Colonic mucosa (tissue), 4 donors: ENCODE measurements around the gene ARFGAP1. TPM values are rescaled to one million over a fixed set of nuclear protein-coding genes. Genes with fewer than 3 reads are reported as not detected.

Experiments used
- DNase-seq: peaks from one replicate; pipeline ENCODE4 v3.0.0-alpha.2; 2020
- H3K27ac ChIP-seq: fragments of 200-600 bp; one replicate; pipeline ENCODE4 v1.8.0; 2021
- H3K27me3 ChIP-seq: fragments of 200-600 bp; one replicate; pipeline ENCODE4 v1.8.0; 2021
- H3K36me3 ChIP-seq: fragments of 200-600 bp; one replicate; pipeline ENCODE4 v1.8.0; 2021
- H3K4me1 ChIP-seq: fragments of 200-600 bp; one replicate; pipeline ENCODE4 v1.8.0; 2021; ENCODE audit warnings: mild to moderate bottlenecking
- H3K4me3 ChIP-seq: fragments of 200-600 bp; one replicate; pipeline ENCODE4 v1.8.0; 2021
- H3K9ac ChIP-seq, 2 donors: one replicate each; pipeline ENCODE4 v1.7.0; 2013; ENCODE audit warnings: control low read depth in 2 of 2, low read depth in 2 of 2, low read length in 2 of 2
- H3K9me3 ChIP-seq: fragments of 200-600 bp; one replicate; pipeline ENCODE4 v1.8.0; 2021
- CTCF ChIP-seq: fragments of 200-600 bp; IDR thresholded peaks from one replicate; pipeline ENCODE4 v1.8.0; 2022; ENCODE audit warnings: antibody characterized with exemption, mild to moderate bottlenecking
- intact Hi-C: fragments of 100-400 bp; cut with DNase I; formaldehyde crosslinking; loops from one replicate; pipeline ENCODE4 v1.14.1; 2022
- total RNA-seq, 2 donors: library from RNA; stranded (reverse); fragmentation: NEBNext Ultra II Directional in 1 of 2; extraction: Animal tissue kit (Norgen Biotek cat#: 25700) in 1 of 2; gene quantifications; one replicate each; pipeline ENCODE4 v1.2.1, GENCODE V29; 2021
- donor health status: healthy.
- donor health status: DM: no; HTN: no; CAD: no.
- donor health status: DM: no; HTN: no; CAD: no.

ARFGAP1 gene
- total RNA-seq, 2 donors from 2014 or later: 66.9 to 109 TPM

DNA sequence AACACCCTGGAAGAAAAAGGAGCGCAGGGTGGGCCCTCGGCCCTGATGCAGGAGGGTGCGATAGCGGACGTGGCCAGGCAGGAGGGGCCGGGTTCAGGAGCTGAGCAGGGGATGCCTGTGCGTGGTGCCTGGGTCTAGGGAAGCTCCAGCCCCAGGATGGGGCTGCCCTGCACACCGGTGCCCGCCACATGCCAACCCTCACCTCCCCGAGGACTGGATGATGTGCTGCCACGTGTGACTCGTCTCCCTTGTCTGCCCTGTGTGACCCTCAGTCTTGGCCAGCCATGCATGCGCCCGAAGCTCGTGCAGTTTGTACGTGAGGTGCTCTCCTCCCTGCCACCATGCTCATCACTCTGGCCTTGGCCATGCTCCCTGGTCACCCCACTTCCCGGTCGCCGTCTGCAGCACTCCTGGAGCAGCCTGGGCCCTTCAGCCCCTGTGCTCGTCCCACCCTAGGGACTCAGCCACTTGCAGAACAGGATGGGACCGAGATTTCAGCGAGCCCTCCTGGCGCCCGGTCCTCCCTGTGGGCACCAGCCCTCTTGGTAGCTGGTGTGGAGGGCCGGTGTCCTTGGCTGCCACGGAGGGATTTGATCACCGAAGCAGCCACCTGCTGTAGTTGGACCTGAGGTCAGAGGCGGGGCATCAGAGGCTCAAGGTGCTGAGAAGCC lies 16.1 kb downstream of the ARFGAP1 start:
- Histone ChIP-seq H3K4me1 (no peaks in the 10 kb centered on the region), H3K36me3 (no peaks in the 10 kb centered on the region), H3K4me3 (no peak overlapping the region), H3K9ac (no peak overlapping the region), H3K27me3 (no peaks in the 10 kb centered on the region), H3K27ac (no peak overlapping the region), H3K9me3 (no peaks in the 10 kb centered on the region)
- DNase-seq: no peak
- intact Hi-C loops: no loop called here
- no peak for TF ChIP-seq CTCF

- no peak overlapping the region for H3K4me3 ChIP-seq
- no peak overlapping the region for H3K9ac ChIP-seq
- no peaks in the 10 kb centered on the region for H3K4me1 ChIP-seq
- H3K9me3 ChIP-seq: no peaks in the 10 kb centered on the region
- DNase-seq: no peak
- H3K36me3 ChIP-seq: no peaks in the 10 kb centered on the region
- no peaks in the 10 kb centered on the region for H3K27me3 ChIP-seq
- intact Hi-C loops: no loop called here
- H3K27ac ChIP-seq: no peak overlapping the region
- no peak for TF ChIP-seq CTCF
These were observed 16.9 kb downstream of the ARFGAP1 start for GRCh38 chr20:63289311-63290135.

DNA sequence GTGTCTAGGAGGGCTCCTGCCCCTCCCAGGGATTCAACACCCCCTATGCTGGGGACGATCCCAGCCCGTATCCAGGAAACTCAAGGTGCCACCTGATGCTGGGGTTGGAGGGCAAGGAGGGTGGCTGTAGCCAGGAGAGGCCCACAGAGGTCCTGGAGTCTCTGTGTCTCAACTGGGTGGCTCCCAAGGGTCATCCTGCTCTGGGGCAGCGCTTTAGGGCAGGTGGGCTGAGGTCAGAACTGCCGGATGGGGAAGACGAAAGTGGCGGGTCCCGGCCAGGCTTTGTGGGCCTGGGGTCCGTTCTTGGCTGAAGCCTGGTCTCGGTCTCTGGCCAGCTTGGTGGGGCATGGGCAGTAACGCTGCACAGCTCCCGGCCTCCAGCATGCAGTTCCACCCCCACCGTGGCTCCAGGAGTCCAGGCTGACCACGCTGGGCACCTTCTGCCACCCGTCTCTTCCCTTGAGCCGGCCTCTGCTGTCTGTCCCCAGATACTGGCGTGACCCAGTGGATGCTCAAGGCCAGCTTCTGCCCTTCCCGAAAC lies 17.6 kb downstream of the ARFGAP1 start:
- intact Hi-C loops: no loop called here

GRCh38 chr20:63290677-63291472 lies 18.3 kb downstream of the ARFGAP1 start:
- no peaks in the 10 kb centered on the region for H3K4me1 ChIP-seq
- no peaks in the 10 kb centered on the region for H3K9me3 ChIP-seq
- no peak overlapping the region for H3K4me3 ChIP-seq
- no peak overlapping the region for H3K9ac ChIP-seq
- intact Hi-C loops: no loop called here
- peak; percentile 77 for TF ChIP-seq CTCF
- no peaks in the 10 kb centered on the region for H3K36me3 ChIP-seq
- peak; percentile 40 for DNase-seq
- H3K27ac ChIP-seq: no peak overlapping the region
- peaks cover 5% of the 10 kb centered on the region for H3K27me3 ChIP-seq

More for the DNA sequence above, 17.6 kb downstream of the ARFGAP1 start:
- no peak overlapping the region for H3K9ac ChIP-seq
- no peaks in the 10 kb centered on the region for H3K36me3 ChIP-seq
- H3K9me3 ChIP-seq: no peaks in the 10 kb centered on the region
- no peak for DNase-seq
- no peak overlapping the region for H3K4me3 ChIP-seq
- no peaks in the 10 kb centered on the region for H3K27me3 ChIP-seq
- H3K4me1 ChIP-seq: no peaks in the 10 kb centered on the region
- TF ChIP-seq CTCF: no peak
- H3K27ac ChIP-seq: no peak overlapping the region

DNA sequence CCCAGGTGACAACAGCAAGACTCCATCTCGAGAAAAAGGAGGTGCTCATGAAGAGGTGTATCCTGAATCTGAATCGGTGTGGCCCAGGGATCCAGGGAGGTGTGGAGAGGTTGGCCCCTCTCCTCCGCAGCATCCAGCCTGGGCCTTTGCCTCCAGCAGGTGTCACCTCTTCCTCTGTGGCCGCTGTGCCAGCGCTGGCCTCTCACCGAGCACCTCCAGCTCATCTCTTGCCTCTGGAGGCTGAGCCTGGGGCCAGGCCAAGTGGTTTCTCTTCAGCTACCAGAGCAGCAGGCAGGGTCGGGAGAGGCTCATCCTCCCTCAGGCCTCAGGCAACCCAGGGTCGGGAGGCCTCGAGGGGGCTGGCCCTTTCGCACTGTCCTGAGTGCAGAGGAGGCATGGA lies 19.2 kb downstream of the ARFGAP1 start:
- no peak for DNase-seq
- Histone ChIP-seq H3K9ac (peak overlapping the region in 1 of 2 donors; percentile 12), H3K27ac (no peak overlapping the region), H3K4me3 (no peak overlapping the region), H3K4me1 (no peaks in the 10 kb centered on the region), H3K27me3 (peaks cover 7% of the 10 kb centered on the region), H3K36me3 (no peaks in the 10 kb centered on the region), H3K9me3 (no peaks in the 10 kb centered on the region)
- intact Hi-C loops: loop anchor here (2.0 kb wide), 1 partner anchor 69 kb away; no protein-coding TSS in a partner anchor
- no peak for TF ChIP-seq CTCF
